Stomach (tissue), 4 donors: ENCODE data around the gene LRRC28.
"Not testable (repeated sequence)": the region's sequence is repeated elsewhere in the genome, so short reads cannot be mapped to it uniquely, and the experiment has no call there.

Experiments
- POLR2A ChIP-seq, 4 donors: fragments of 450-650 bp; IDR thresholded peaks; one replicate each; pipeline ENCODE4 v1.6.1; 2016; ENCODE audit warnings: antibody characterized with exemption in 4 of 4, control low read depth in 2 of 4, mild to moderate bottlenecking in 1 of 4, moderate library complexity in 1 of 4
- POLR2AphosphoS5 ChIP-seq, 3 donors: sonication (generic); formaldehyde crosslinking; IDR thresholded peaks; one replicate each; pipeline ENCODE4 v1.6.1; 2016; ENCODE audit warnings: antibody characterized with exemption in 3 of 3

DNA sequence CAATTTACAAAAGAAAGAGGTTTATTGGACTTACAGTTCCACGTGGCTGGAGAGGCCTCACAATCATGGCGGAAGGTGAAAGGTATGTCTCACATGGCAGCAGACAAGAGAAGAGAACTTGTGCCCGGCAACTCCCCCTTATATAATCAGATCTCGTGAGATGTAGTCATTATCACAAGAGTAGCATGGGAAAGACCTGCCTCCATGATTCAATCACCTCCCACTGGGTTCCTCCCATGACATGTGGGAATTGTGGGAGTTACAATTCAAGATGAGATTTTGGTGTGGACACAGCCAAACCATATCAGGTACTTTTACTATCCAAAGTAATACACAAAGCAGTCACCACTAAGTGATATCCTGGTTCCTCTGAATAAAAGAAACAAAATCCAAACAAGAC, 149.9 kb downstream of the LRRC28 start:
- not testable (repeated sequence) for TF ChIP-seq POLR2AphosphoS5, POLR2A (IDR thresholded peaks at IDR 0.05)
